Measurements from ENCODE around the gene TBC1D30. TPM values are rescaled to one million over a fixed set of nuclear protein-coding genes. Genes with fewer than 3 reads are reported as not detected.

Gene TBC1D30
- total RNA-seq, 6 donors from 2014 or later, result 13.0 to 35.2 (median 16.8) TPM

DNA sequence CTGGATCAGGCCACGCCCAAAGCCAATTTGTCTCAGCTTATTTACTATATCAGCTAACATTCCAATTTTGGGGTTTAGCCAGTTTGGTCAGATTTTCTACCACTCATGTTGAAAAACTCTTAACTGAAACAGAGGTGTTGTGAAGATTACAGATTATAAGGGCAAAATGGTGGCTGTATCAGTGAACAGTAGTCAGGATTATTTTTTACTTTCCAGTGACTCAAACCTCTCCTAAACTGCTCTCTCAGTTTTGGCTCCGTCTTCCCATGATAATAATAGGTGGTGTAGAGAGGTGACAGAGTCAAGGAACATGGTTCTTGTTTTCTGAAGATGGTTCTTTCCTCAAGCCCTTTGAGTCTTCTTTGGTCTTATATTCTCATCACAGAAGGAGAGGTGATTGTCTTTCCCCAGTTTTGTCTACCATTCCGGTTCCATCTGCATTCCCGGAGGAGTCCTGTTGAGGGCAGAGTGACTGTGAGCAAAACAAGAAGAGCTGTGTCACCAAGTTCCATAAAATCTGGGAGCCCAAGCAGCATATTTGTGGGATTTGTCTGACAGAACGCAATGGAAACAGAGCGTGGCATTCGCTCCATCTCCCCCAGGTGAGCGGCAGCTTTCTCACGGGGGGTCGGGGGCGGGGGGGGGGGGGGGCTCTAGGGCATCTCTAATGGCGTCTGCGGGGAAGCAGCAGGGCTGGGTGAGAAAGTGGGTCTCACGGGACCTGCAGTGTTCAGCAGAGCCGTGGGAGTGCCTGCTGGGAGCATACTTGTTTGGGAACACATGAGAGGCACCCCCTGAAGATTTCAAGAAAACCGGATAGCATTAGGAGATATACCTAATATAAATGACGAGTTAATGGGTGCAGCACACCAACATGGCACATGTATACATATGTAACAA lies 59.1 kb downstream of the TBC1D30 start:
- H3K27ac ChIP-seq, result no peak overlapping the region
- ATAC-seq (ENCODE audit: low FRiP score in 2 of 2) (no peak), DNase-seq (no peak)
- no peaks in the 10 kb centered on the region for H3K27me3 ChIP-seq
- H3K4me1 ChIP-seq, result no peaks in the 10 kb centered on the region
- H3K4me3 ChIP-seq, result no peak overlapping the region
- TF ChIP-seq POLR2AphosphoS5 (IDR thresholded peaks at IDR 0.05), result no peak
- TF ChIP-seq, protein P1, sequence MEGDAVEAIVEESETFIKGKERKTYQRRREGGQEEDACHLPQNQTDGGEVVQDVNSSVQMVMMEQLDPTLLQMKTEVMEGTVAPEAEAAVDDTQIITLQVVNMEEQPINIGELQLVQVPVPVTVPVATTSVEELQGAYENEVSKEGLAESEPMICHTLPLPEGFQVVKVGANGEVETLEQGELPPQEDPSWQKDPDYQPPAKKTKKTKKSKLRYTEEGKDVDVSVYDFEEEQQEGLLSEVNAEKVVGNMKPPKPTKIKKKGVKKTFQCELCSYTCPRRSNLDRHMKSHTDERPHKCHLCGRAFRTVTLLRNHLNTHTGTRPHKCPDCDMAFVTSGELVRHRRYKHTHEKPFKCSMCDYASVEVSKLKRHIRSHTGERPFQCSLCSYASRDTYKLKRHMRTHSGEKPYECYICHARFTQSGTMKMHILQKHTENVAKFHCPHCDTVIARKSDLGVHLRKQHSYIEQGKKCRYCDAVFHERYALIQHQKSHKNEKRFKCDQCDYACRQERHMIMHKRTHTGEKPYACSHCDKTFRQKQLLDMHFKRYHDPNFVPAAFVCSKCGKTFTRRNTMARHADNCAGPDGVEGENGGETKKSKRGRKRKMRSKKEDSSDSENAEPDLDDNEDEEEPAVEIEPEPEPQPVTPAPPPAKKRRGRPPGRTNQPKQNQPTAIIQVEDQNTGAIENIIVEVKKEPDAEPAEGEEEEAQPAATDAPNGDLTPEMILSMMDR (IDR thresholded peaks at IDR 0.05), result no peak
- 76 to 86% methylated on average over 11 to 17 of the region's 17 CpGs for WGBS, 2 donors
- H3K9me3 ChIP-seq, result no peaks in the 10 kb centered on the region
- H3K36me3 ChIP-seq, result no peaks in the 10 kb centered on the region

GRCh38 chr12:64884164-64884542 lies 59.7 kb downstream of the TBC1D30 start:
- no peak for ATAC-seq (ENCODE audit: low FRiP score in 2 of 2)
- no peaks in the 10 kb centered on the region for H3K4me1 ChIP-seq
- WGBS, 2 donors, result 88 to 91% methylated on average over 3 of the region's 3 CpGs
- H3K27me3 ChIP-seq, result no peaks in the 10 kb centered on the region
- TF ChIP-seq, protein P1 (IDR thresholded peaks at IDR 0.05), result no peak
- TF ChIP-seq POLR2A (IDR thresholded peaks at IDR 0.05), result no peak
- no peak for TF ChIP-seq EP300 (IDR thresholded peaks at IDR 0.05)
- no peak for TF ChIP-seq POLR2AphosphoS5 (IDR thresholded peaks at IDR 0.05)
- no peaks in the 10 kb centered on the region for H3K9me3 ChIP-seq
- H3K36me3 ChIP-seq, result no peaks in the 10 kb centered on the region
- DNase-seq, result no peak
- H3K4me3 ChIP-seq, result no peak overlapping the region
- no peak overlapping the region for H3K27ac ChIP-seq

- WGBS, 2 donors, result 86% methylated on average over 3 of the region's 3 CpGs
Observed at GRCh38 chr12:64884728-64885127, 60.3 kb downstream of the TBC1D30 start.

DNA sequence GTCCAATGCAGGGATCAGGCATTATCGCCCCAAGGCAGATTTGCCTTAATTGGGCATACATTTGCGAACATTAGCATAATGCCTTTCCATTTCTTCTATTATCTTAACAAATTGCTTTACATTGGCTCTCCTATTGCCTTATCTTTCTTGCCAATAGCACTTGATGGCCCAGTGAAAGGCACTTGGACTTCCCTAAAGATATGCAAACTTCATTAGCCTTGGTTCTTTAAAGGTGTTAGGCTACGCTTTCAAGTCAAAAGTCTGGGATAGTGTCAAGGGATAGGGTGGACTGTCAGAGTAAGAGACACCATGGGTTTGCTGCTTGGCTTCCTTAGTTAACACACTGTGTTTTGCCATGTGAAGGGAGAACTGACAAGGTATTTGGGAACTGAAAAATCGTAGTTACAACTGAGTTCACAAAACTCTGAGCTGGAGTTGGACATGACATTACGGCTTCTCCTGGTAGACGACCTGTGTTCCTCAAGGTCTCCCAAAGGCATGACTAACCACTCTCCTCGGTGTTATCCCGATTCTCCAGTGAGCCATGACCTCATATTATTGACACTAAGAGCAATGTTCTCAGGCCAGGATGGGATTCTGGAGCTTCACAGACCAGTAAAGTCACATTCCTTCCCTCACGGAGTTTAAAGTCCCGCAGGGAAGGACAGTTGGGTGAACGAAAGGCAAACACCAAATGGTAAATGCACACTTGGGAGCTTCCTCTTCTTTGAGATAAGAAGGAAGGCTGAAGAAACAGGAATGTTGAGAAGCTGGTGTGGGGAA lies 65.2 kb downstream of the TBC1D30 start:
- Histone ChIP-seq H3K27ac (no peak overlapping the region), H3K4me1 (no peaks in the 10 kb centered on the region), H3K36me3 (no peaks in the 10 kb centered on the region), H3K4me3 (no peak overlapping the region), H3K9me3 (no peaks in the 10 kb centered on the region), H3K27me3 (no peaks in the 10 kb centered on the region)
- TF ChIP-seq POLR2AphosphoS5 (IDR thresholded peaks at IDR 0.05), result no peak
- no peak for TF ChIP-seq POLR2A (IDR thresholded peaks at IDR 0.05)
- TF ChIP-seq EP300 (IDR thresholded peaks at IDR 0.05), result no peak
- TF ChIP-seq, protein P1 (IDR thresholded peaks at IDR 0.05), result no peak
- DNase-seq (no peak), ATAC-seq (ENCODE audit: low FRiP score in 2 of 2) (no peak)
- WGBS, 2 donors, result 64 to 65% methylated on average over 11 of the region's 11 CpGs

More at GRCh38 chr12:64884728-64885127, 60.3 kb downstream of the TBC1D30 start:
- H3K36me3 ChIP-seq, result no peaks in the 10 kb centered on the region
- no peak overlapping the region for H3K27ac ChIP-seq
- no peaks in the 10 kb centered on the region for H3K27me3 ChIP-seq
- no peak overlapping the region for H3K4me3 ChIP-seq
- no peaks in the 10 kb centered on the region for H3K4me1 ChIP-seq
- no peak for DNase-seq
- H3K9me3 ChIP-seq, result no peaks in the 10 kb centered on the region
- ATAC-seq (ENCODE audit: low FRiP score in 2 of 2), result no peak
- TF ChIP-seq, protein P1 (IDR thresholded peaks at IDR 0.05), result no peak
- TF ChIP-seq POLR2A (IDR thresholded peaks at IDR 0.05), result no peak
- no peak for TF ChIP-seq POLR2AphosphoS5 (IDR thresholded peaks at IDR 0.05)
- no peak for TF ChIP-seq EP300 (IDR thresholded peaks at IDR 0.05)

Measured in upper lobe of left lung (tissue), 6 donors.